HG02852 (cell line): ENCODE measurements around the gene RPS24.
A peak's percentile ranks its signal among the peaks of the same experiment; 100 is the strongest.
"Not testable (repeated sequence)": the region's sequence is repeated elsewhere in the genome, so short reads cannot be mapped to it uniquely, and the experiment has no call there.

ENCODE experiments used
- ATAC-seq: cut with Tn5 transposase; IDR thresholded peaks from one replicate; pipeline ENCODE4 v1.9.1; 2021; ENCODE audit warnings: mild to moderate bottlenecking, moderate library complexity; ENCODE audit not compliant: unreplicated experiment

The RPS24 gene

GRCh38 chr10:78047314-78047891, 13.7 kb downstream of the RPS24 start:
- peak; percentile 60 for ATAC-seq

- no peak for ATAC-seq
Measured at GRCh38 chr10:78049851-78050250, 16.2 kb downstream of the RPS24 start.

- no peak for ATAC-seq
Measured at GRCh38 chr10:78053211-78053868, 19.7 kb downstream of the RPS24 start.

- ATAC-seq, result no peak
Measured at GRCh38 chr10:78058562-78058961, 24.9 kb downstream of the RPS24 start.

DNA sequence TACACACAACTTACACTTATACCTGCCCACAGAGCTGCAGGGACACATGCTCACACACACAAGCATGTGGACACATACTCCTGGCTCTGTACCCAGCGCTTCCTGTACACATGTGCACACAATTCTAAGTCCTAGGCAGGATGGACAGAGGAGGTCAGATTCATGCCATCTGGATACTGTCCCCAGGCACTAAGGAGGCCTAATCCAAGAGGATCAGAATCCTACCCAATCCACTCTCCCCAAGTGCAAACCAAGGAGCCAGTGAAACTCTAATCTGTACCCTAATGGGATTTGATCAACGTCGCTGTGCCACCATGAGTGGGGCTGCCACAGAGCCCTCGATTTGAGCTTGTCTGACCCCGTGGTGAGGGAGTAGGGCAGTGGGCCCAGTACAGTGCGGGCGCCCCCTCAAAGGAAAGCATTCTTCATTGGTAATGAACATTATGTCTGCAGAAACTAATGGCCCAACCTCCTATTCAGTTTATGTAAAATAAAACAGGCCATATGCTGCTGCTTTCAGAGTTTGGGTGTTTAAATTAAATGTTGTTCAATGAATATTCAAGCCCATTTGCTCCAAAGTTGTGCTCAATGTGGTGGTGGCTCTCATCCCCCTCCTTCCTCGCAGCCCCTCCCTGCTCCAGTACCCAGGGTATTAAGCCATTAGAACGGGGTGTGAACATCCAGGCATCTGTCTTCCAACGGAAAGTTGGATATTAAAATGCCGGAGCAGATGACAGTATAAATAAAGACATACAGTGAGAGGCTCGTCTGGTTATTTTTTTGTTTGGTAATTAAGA, 26.4 kb downstream of the RPS24 start:
- no peak for ATAC-seq

GRCh38 chr10:78062296-78062695, 28.6 kb downstream of the RPS24 start:
- ATAC-seq, result no peak

DNA sequence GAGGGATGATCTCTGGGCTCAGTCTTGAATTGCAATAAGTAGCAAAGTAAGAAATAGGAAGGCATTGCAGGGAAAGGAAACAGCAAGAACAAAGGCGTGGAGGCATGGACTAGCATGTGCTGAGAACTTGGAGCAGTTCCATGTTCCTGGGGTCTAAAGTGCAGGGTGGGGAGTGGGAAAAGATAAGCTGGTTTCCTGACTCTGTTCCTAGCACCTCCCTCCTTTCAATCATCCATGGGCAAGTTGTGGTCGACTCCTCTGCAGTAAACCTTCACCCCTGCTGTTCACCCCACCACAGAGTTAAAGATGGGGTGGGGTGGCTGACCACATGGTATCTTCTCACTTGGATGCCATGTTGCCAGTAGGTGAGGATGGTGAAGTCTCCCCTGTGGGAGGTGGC, 29.6 kb downstream of the RPS24 start:
- no peak for ATAC-seq

- not testable (repeated sequence) for ATAC-seq
Measured at GRCh38 chr10:78064919-78065318, 31.3 kb downstream of the RPS24 start.

DNA sequence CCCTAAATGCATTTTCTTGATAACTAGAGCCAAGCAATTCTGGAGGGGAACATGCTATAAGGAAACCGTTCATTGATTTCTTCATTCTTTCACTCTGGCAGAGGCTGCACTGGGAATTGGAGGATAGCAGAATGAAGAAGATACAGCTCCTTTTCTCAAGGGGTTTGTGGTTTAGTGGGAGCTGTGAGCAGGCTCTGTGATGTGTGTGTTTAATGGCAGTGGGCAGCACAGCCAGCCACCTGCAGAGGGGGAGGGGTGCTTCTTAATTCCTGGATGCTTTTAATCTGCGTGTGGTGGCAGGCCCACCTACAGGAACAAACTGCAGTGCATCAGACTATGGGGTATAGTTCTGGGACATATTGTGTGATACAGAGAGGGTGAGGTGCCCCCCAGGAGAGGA, 31.9 kb downstream of the RPS24 start:
- ATAC-seq, result no peak

GRCh38 chr10:78066012-78066411, 32.3 kb downstream of the RPS24 start:
- no peak for ATAC-seq

DNA sequence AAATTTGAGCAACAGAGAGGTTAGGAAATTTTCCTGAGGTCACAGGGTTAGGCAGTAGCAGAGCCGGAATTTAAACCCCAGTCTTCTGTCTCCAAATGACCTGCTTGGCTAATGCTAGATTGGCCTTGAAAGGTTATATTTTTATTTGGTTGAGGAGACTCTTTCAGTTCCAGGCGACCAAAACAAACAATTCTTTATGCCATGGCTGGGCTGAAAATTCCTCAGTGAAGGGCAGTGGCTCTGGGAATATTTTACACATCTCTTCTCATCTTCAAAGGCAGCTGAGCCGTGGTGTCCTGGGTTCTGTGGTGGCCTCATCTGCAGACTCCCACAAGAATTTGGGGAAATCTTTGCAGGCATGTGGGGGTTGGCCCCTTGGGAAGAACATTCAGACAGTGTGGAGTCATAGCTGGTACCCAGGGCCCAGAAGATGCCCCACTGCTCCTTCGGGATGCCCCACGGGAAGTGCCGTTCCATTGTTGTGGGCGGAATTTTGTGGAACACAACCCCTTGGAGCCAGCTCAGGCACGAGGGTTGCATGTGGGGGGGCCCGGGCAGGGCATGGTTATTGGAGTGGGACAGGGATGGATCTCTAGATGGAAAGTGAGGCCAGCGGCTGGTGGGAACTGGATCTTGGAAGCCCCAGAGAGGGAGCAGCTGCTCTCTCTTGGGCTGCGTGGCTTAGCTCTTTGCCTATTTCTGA, 33.2 kb downstream of the RPS24 start:
- ATAC-seq, result no peak

DNA sequence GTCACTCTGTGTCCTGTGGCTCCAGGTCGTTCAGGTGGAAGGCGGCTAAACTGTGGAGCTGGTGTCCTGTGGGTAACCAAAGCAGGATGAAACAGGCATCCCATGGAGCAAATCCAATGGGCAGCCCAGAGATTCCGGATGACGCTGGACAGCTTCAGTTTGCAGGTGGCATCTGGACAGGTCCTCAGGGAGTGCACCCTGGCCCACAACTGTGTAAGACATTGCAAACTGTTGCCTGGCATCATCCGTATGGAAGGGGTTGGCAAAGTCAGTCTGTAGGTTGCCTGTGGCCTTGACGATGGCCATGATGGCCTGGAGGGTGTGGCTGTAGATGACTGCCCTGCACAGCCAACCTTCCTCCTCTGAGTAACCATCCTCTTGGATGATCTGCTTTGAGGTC, 35.5 kb downstream of the RPS24 start:
- ATAC-seq, result no peak

DNA sequence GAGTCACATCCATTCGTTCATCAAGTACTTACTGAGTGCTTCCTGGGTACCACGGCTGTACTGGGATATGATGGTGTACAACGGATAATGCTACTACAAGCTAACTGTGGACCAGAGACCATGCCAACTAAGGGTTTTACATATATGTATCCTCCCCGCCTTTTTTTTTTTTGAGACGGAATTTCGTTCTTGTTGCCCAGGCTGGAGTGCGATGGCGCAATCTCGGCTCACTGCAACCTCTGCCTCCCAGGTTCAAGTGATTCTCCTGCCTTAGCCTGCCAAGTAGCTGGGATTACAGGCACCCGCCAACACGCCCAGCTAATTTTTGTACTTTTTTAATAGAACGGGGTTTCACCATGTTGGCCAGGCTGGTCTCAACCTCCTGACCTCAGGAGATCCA, 36.4 kb downstream of the RPS24 start:
- not testable (repeated sequence) for ATAC-seq

DNA sequence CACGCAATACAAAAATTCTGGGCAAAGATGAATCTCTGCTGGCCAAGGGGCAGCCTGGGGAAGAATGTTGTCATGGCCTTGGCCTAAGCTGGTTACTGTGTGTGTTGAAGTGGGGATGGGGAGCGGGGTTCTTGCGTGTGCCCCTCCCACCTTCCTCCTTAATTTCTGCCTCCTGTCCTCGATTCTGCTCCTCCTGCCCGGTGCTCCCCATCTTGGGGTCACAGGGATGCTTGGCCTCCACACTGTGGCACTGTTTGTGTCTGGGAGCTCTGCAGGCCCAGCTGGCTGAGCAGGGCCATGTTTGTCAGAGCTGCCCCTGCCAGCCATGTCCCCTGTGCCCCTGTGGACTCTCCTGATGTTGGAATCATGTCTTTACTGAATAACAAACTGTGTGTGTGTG, 37.1 kb downstream of the RPS24 start:
- ATAC-seq, result no peak

DNA sequence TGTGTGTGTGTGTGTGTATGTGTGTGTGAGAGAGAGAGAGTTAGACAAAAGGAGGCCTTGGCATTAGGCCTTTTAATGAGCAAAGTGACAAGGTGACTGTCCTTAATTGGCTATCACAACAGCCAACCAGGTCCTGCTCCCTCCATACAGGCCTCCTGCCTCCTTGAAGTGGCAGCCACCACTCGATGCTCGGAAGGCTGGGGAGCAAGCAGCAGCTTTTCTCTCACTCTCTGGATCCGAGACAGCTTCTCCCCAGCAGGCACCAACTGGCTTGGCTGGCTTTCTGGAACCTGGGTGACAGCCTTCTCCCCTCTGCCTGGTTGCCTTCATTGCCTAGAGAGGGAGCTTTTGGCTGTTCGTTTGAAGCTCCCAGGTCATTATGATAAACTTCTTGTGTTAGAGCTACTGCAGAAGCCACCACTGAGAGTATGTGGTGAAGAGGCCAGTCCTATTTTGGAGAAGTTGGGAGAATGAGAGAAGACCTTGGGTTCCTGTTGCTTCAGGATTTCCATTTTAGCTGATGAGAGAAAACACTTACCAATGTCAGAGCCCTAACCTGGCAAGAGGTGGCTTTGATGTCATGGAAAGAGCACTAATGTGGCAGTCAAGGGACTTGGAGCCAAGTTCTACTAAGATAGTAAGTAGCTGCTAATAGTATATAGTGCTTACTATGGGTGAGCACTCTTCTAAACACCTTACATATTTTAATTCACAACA, 37.6 kb downstream of the RPS24 start:
- ATAC-seq, result no peak

- ATAC-seq, result no peak
Measured at GRCh38 chr10:78071857-78072179, 38.2 kb downstream of the RPS24 start.

- ATAC-seq, result no peak
Measured at GRCh38 chr10:78072504-78072903, 38.8 kb downstream of the RPS24 start.

DNA sequence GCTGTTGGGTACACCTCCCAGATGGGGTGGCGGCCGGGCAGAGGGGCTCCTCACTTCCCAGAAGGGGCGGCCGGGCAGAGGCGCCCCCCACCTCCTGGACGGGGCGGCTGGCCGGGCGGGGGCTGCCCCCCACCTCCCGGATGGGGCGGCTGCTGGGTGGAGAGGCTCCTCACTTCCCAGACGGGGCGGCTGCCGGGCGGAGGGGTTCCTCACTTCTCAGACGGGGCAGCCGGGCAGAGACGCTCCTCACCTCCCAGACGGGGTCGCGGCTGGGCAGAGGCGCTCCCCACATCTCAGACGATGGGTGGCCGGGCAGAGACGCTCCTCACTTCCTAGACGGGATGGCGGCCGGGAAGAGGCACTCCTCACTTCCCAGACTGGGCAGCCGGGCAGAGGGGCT, 42.1 kb downstream of the RPS24 start:
- ATAC-seq, result not testable (repeated sequence)

- ATAC-seq, result no peak
Measured at GRCh38 chr10:78078539-78079330, 45.1 kb downstream of the RPS24 start.

DNA sequence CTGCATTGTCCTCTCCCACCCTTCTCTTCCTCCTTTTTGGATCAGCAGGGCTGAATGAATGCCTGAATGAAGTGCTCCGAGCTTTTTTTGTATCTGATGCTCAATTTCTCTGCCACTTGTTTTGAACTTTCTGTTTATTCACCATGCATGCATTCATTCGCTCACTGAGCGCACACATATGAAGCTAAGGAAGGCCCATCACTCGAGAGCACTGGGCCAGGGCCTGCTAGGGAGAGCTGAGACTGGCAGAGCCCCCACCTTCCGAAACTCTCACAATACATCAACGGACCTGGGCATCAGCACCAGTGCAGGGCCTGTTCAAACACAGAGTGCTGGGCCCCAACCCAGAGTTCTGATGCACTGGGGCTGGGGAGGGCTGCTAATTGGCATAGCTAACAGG, 45.7 kb downstream of the RPS24 start:
- ATAC-seq, result no peak
